HG02571 (cell line): ENCODE results near the gene LGMN.
"Not testable (repeated sequence)": the region's sequence is repeated elsewhere in the genome, so short reads cannot be mapped to it uniquely, and the experiment has no call there.

ENCODE experiments used
- ATAC-seq: cut with Tn5 transposase; IDR thresholded peaks from one replicate; pipeline ENCODE4 v1.9.1; 2021; ENCODE audit warnings: mild to moderate bottlenecking, moderate library complexity; ENCODE audit not compliant: unreplicated experiment

Gene LGMN

DNA sequence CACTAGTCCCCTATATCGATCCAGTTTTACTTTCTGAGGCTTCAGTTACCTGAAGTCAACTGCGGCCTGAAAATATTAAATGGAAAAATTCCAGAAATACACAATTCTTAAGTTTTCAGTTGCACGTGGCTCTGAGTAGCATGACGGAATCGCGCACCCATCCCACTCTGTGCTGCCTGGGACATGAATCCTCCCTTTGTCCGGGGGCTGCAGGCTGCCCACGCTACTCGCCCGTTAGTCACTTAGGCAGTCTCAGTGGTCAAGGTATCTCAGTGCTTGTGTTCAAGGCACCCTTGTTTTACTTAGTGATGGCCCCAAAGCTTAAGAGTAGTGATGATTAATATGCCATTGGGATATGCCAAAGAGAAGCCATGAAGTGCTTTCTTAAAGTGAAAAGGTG lies 46.6 kb downstream of the LGMN start:
- no peak for ATAC-seq

DNA sequence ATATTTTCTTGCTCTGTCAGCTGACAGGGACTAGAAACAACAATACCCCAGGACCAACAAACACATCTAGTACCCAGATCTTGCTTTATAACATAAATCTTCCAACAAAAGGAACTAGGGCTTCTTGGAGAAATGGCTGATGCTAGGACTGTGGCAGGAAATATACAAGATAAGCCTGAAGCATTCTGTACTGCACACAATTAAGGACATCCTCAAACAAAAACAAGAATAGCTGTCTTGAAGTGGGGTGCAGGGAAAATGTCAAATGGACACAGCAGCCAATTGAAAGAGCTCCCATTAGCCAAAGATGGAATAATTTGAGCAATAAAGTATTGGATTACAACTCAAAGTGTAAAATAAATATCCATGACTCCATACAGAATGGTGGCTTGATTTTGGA lies 50.0 kb downstream of the LGMN start:
- no peak for ATAC-seq

DNA sequence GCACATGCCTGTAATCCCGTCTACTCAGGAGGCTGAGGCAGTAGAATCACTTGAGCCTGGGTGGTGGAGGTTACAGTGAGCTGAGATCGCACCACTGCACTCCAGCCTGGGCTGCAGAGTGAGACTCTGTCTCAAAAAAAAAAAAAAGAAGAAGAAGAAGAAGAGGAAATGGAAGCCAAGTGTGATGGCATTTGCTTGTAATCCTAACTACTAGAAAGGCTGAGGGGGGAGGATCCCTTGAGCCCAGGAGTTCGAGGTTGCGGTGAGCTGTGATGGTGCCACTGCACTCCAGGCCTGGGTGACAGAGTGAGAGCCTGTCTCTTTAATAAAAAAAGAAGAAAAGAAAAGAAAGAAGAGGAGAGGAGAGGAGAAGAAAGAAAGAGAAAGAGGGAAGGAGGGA lies 52.1 kb downstream of the LGMN start:
- no peak for ATAC-seq

DNA sequence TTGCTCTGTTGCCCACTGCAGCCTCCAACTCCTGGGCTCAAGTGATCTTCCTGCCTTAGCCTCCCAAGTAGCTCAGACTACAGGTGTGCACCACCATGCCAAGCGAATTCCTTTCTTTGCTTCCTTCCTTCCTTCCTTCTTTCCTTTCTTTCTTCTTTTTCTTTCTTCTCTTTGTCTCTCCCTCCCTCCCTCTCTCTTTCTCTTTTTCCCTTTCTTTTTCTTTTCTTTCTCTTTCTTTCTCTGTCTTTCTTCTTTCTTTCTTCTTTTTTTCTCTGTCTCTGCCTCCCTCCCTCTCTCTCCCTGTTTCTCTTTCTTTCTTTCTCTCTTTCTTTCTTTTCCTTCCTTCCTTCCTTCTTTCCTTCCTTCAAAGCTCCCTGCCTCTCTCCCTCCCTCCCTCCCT lies 52.9 kb downstream of the LGMN start:
- no peak for ATAC-seq

DNA sequence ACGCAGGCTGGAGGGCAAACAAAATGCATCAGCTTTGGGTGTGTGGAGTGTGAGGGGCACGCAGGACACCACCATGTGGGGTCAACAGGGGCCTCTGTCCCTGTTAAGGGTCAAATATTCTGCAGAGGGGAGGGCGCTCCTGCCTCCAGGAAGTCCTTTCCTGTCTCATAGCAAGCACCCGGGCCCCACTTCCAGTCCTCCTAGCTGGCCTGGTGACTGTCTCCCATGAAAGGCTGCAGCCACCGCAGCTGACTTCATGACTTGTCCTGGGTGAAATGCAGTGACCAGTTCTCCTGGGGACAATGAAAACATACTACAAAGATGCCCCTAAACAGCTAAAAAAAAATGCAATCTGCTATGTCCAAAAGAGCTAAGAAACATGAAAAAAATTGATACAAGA lies 53.6 kb downstream of the LGMN start:
- no peak for ATAC-seq

DNA sequence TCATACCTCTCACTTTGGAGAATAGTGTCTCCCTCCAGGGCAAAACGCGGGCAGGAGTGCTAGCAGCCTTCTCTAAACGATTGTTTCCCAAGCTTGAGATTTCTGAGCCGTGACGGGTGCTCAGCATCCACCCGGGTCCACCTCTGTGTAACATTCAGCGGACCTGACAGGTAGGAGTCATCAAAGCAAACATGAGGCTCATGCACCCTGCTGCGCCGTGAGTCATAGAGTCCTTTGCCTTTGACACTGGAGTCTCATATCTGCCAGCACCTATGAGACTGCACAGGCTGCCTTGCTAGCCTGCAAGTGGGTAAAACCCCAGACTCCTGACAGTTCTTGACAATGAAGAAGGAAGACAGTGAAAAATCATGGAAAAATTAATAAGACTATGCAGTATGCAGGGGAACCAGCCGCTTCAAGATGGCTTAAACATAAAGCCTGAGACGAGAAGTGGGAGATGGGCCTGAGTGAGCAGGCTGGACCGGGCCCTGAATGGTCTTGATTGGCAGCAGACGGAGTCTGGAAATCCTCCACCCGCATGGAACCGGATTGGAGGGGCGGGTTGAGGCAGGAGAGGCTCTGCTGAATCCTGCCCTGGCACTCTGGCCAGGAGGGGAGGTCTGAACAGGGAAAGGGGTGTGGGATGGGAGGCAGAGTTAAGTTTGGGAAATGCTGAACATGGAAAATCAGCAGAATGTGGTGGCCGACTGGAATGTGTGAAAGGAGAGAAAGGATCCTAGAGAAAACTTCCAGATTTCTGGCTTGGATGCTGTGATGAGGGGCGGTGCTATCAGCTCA lies 54.2 kb downstream of the LGMN start:
- ATAC-seq: no peak

- ATAC-seq: no peak
These were observed 55.6 kb downstream of the LGMN start for GRCh38 chr14:92692822-92693226.

- no peak for ATAC-seq
These were observed 58.0 kb downstream of the LGMN start for GRCh38 chr14:92690171-92691011.

GRCh38 chr14:92688434-92689375 lies 59.7 kb downstream of the LGMN start:
- no peak for ATAC-seq

DNA sequence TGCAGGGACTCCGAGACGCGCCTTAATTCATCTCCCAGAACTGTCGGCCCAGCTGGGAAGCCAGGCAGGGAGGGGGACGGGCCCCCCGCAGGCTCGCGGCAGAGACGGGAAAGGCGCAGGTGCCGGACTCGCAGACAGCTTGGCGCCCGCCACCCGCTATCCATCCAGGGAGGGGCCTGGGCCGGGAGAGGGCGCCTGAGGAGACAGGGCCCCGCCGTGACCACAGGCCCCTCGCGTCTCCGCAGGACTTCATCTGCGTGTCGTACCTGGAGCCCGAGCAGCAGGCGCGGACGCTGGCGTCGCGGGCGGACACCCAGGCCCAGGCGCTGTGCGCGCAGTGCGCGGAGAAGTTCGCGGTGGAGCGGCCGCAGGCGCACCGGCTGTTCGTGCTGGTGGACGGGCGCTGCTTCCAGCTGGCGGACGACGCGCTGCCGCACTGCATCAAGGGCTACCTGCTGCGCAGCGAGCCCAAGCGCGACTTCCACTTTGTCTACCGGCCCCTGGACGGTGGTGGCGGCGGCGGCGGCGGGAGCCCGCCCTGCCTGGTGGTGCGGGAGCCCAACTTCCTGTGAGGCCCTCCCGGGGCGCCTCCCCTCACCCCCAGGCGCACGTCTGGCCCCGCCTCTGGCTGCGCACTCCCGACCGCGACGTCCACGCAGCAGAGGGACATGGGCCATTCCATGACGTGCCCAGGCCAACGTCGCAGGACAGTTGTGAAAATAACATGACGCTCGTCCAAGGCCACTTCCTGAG lies 60.6 kb downstream of the LGMN start:
- ATAC-seq: no peak

DNA sequence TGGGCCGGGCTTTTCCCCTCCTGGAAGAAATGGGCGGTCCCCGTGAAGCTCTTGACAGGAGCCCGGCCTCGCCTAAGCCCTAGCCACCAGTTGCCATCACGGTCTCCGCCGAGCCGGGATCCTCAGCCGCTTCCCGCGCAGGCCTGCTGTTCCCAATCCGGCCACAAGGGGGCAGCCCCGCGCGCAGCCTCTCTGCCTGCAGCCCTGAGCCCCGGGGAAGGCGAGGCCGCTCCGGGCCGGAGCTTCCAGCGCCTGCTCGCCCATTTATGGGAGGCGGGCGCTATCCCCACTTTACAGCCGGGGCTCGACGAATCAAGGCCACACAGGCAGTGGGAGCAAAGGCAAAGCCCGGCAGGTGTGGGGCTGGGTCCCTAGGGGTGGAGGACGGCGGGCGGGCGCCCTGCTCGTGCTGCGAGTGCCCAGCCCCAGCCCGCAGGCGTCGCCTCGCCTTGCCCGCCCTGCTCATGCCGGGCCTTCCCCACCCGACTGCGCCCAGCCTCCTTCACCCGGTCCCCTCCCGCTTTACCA lies 61.5 kb downstream of the LGMN start:
- no peak for ATAC-seq

DNA sequence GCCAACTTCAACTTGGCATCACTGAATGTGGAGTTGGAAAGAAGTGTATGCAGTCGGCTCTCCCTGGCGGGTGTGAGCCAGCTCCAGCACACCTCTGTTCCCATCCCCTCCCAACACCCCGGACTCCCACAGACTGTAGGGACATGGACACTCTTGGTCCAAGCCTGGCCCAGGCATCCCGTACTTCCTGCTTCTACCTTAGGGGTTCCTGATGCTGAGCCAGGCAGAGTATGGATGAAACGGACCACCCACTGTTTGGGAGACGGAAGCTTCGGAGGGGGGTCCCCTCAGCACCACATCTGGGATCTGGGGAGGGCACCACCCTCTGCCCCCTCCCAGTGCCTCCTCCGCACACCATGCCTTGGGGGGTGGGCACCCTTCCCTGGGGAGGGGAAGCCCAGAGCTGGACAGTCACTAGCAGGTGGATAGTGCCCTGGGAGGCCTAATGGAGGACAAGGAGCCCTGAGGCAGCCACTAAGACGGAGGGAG lies 62.0 kb downstream of the LGMN start:
- ATAC-seq: no peak

GRCh38 chr14:92685784-92686355 lies 62.6 kb downstream of the LGMN start:
- ATAC-seq: no peak

DNA sequence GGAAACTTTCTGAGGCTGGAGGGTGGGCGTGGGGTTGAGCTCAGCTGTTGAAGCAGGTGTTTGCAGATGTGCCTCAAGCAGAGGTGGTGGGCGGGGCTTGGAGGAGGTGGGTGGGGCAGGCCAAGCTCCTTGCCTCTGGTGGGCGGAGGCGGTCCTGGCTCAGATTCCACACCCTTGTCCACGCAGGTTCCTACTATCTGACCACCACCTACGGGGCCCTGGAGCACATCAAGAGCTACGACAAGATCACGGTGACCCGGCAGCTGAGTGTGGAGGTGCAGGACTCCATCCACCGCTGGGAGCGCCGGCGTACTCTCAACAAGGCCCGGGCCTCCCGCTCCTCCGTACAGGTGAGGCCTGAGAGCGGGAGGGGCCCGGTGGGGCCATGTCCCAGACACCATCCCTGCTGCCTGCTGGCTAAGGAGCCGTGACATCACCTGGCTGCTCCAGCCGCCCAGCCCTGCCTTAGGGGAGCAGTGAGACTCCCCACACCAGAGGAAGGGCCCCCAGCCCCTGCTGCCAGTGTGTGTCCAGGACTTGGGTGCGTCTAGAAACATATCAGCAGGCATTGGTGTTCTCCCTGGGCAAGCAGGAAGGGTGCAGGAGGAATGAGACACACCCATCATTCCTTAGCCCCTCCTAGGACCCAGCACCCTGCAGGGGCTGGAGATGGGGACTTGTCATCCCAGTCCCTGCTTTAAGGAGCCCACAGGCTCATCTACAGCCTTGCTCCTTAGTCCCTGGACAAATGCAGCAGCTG lies 63.4 kb downstream of the LGMN start:
- ATAC-seq: no peak

DNA sequence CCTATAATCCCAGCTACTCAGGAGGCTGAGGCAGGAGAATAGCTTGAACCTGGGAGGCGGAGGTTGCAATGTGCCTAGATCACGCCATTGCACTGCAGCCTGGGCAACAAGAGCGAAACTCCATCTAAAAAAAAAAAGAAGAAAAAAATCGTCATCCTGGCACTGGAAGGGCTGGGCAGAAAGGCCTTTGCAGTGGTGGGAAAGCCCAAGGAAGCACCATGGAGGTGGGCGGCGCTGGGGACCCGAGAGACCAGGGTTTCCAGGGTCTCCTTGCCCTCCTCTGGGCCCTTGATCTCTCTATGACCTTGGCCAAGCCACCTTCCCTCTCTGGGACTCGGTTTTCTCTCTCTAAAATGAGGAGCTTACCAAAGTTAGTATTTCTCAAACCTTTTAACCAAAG lies 65.4 kb downstream of the LGMN start:
- no peak for ATAC-seq

- no peak for ATAC-seq
These were observed 67.4 kb downstream of the LGMN start for GRCh38 chr14:92680781-92681650.

DNA sequence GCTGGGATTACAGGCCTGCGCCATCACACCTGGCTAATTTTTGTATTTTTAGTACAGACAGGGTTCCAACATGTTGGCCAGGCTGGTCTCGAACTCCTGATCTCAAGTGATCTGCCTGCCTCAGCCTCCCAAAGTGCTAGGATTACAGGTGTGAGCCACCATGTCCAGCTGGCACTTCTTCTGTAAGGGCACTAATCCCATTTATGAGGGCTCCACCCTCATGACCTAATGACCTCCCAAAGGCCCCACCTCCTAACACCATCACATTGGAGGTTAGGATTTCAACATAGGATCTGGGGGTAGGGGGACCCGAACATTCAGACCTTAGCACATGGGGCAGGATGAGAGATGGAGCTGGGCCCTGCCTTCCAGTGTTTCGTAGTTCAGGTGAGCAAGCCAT lies 68.1 kb downstream of the LGMN start:
- ATAC-seq: not testable (repeated sequence)

- no peak for ATAC-seq
These were observed 69.2 kb downstream of the LGMN start for GRCh38 chr14:92679246-92679645.
